Epithelial cell of prostate (primary cell): ENCODE data around the gene PPARGC1A.

ENCODE experiments used
- DNase-seq: peaks from one replicate; pipeline ENCODE4 v3.0.0-alpha.2; 2011; ENCODE audit warnings: low read depth, low spot score
- H3K27ac ChIP-seq: fragments of 450-650 bp; 2 replicates; pipeline ENCODE4 v1.5.1; 2017; ENCODE audit warnings: mild to moderate bottlenecking

The PPARGC1A gene

GRCh38 chr4:23788027-23788426 is 101.8 kb downstream of the PPARGC1A start:
- no peak for DNase-seq
- H3K27ac ChIP-seq = no peak overlapping the region

- H3K27ac ChIP-seq = no peak overlapping the region
- DNase-seq = no peak
Measured at GRCh38 chr4:23782778-23783437, 106.9 kb downstream of the PPARGC1A start.

GRCh38 chr4:23779839-23780238 is 110.0 kb downstream of the PPARGC1A start:
- no peak overlapping the region for H3K27ac ChIP-seq
- DNase-seq = no peak

GRCh38 chr4:23779422-23779821 is 110.4 kb downstream of the PPARGC1A start:
- no peak for DNase-seq
- H3K27ac ChIP-seq = no peak overlapping the region

- no peak overlapping the region for H3K27ac ChIP-seq
- no peak for DNase-seq
Measured at GRCh38 chr4:23775694-23776093, 114.2 kb downstream of the PPARGC1A start.

GRCh38 chr4:23774909-23775308 is 114.9 kb downstream of the PPARGC1A start:
- H3K27ac ChIP-seq = no peak overlapping the region
- no peak for DNase-seq

GRCh38 chr4:23773884-23774636 is 115.8 kb downstream of the PPARGC1A start:
- no peak for DNase-seq
- no peak overlapping the region for H3K27ac ChIP-seq

GRCh38 chr4:23770011-23770410 is 119.8 kb downstream of the PPARGC1A start:
- no peak for DNase-seq
- no peak overlapping the region for H3K27ac ChIP-seq

GRCh38 chr4:23769406-23769805 is 120.4 kb downstream of the PPARGC1A start:
- no peak for DNase-seq
- H3K27ac ChIP-seq = no peak overlapping the region

GRCh38 chr4:23768541-23768940 is 121.3 kb downstream of the PPARGC1A start:
- DNase-seq = no peak
- no peak overlapping the region for H3K27ac ChIP-seq

GRCh38 chr4:23766344-23766743 is 123.5 kb downstream of the PPARGC1A start:
- DNase-seq = no peak
- no peak overlapping the region for H3K27ac ChIP-seq

- no peak for DNase-seq
- H3K27ac ChIP-seq = no peak overlapping the region
Measured at GRCh38 chr4:23763559-23763958, 126.3 kb downstream of the PPARGC1A start.

GRCh38 chr4:23762551-23762950 is 127.3 kb downstream of the PPARGC1A start:
- no peak overlapping the region for H3K27ac ChIP-seq
- no peak for DNase-seq

GRCh38 chr4:23759066-23759465 is 130.8 kb downstream of the PPARGC1A start:
- DNase-seq = no peak
- no peak overlapping the region for H3K27ac ChIP-seq

- DNase-seq = no peak
- H3K27ac ChIP-seq = no peak overlapping the region
Measured at GRCh38 chr4:23754688-23755087, 135.2 kb downstream of the PPARGC1A start.

GRCh38 chr4:23750125-23750524 is 139.7 kb downstream of the PPARGC1A start:
- H3K27ac ChIP-seq = no peak overlapping the region
- DNase-seq = no peak

- no peak overlapping the region for H3K27ac ChIP-seq
- no peak for DNase-seq
Measured at GRCh38 chr4:23747281-23747735, 142.5 kb downstream of the PPARGC1A start.

- no peak for DNase-seq
- no peak overlapping the region for H3K27ac ChIP-seq
Measured at GRCh38 chr4:23746672-23747071, 143.2 kb downstream of the PPARGC1A start.

- no peak overlapping the region for H3K27ac ChIP-seq
- no peak for DNase-seq
Measured at GRCh38 chr4:23746027-23746426, 143.8 kb downstream of the PPARGC1A start.

GRCh38 chr4:23745377-23745776 is 144.5 kb downstream of the PPARGC1A start:
- no peak overlapping the region for H3K27ac ChIP-seq
- DNase-seq = no peak
